Endothelial cell (in vitro differentiated cells): ENCODE results near the gene GTF2H1. TPM values are rescaled to one million over a fixed set of nuclear protein-coding genes. Genes with fewer than 3 reads are reported as not detected.

ENCODE experiments used
- DNase-seq: peaks from one replicate; pipeline ENCODE4 v3.0.0; 2021; ENCODE audit warnings: low spot score
- H3K27ac Mint-ChIP-seq: one replicate; pipeline ENCODE4 v1.8.0; 2021; ENCODE audit warnings: mixed read lengths, inconsistent platforms; ENCODE audit not compliant: unreplicated experiment
- H3K27me3 Mint-ChIP-seq: one replicate; pipeline ENCODE4 v1.8.0; 2021; ENCODE audit warnings: mild to moderate bottlenecking, moderate library complexity, mixed read lengths, inconsistent platforms; ENCODE audit not compliant: unreplicated experiment
- H3K36me3 Mint-ChIP-seq: one replicate; pipeline ENCODE4 v1.8.0; 2021; ENCODE audit warnings: mild to moderate bottlenecking, low read depth, mixed read lengths, inconsistent platforms; ENCODE audit not compliant: unreplicated experiment
- H3K4me1 Mint-ChIP-seq: one replicate; pipeline ENCODE4 v1.8.0; 2021; ENCODE audit warnings: mild to moderate bottlenecking, mixed read lengths, inconsistent platforms; ENCODE audit not compliant: unreplicated experiment
- H3K4me3 Mint-ChIP-seq: one replicate; pipeline ENCODE4 v1.8.0; 2021; ENCODE audit warnings: mild to moderate bottlenecking, mixed read lengths, inconsistent platforms; ENCODE audit not compliant: unreplicated experiment
- H3K9me3 Mint-ChIP-seq: one replicate; pipeline ENCODE4 v1.8.0; 2021; ENCODE audit warnings: mixed read lengths, inconsistent platforms; ENCODE audit not compliant: unreplicated experiment
- CTCF ChIP-seq: fragments of 200-600 bp; sonication (generic); IDR thresholded peaks from one replicate; pipeline ENCODE4 v1.5.0; 2021; ENCODE audit warnings: antibody characterized with exemption; ENCODE audit not compliant: unreplicated experiment
- total RNA-seq: library from RNA; stranded (reverse); fragmentation: NEBNext Ultra II Directional; extraction: Animal tissue kit (Norgen Biotek cat#: 25700); gene quantifications from one replicate; pipeline ENCODE4 v1.2.1, GENCODE V29; 2021; ENCODE audit not compliant: unreplicated experiment

Gene GTF2H1
- total RNA-seq, 1 donor from 2014 or later = 35.9 TPM

GRCh38 chr11:18368221-18368620, 45.9 kb downstream of the GTF2H1 start:
- Mint-ChIP-seq H3K9me3 (no peaks in the 10 kb centered on the region), H3K27ac (no peak overlapping the region), H3K27me3 (no peaks in the 10 kb centered on the region), H3K36me3 (peaks cover 8% of the 10 kb centered on the region), H3K4me1 (no peaks in the 10 kb centered on the region), H3K4me3 (no peak overlapping the region)
- TF ChIP-seq CTCF = no peak
- DNase-seq = no peak

- Mint-ChIP-seq H3K4me1 (no peaks in the 10 kb centered on the region), H3K9me3 (no peaks in the 10 kb centered on the region), H3K27me3 (no peaks in the 10 kb centered on the region), H3K4me3 (no peak overlapping the region), H3K27ac (no peak overlapping the region), H3K36me3 (no peaks in the 10 kb centered on the region)
- DNase-seq = no peak
- no peak for TF ChIP-seq CTCF
These were observed 47.0 kb downstream of the GTF2H1 start for GRCh38 chr11:18369398-18369797.

- Mint-ChIP-seq H3K4me1 (no peaks in the 10 kb centered on the region), H3K27me3 (no peaks in the 10 kb centered on the region), H3K27ac (no peak overlapping the region), H3K9me3 (no peaks in the 10 kb centered on the region), H3K4me3 (no peak overlapping the region), H3K36me3 (no peaks in the 10 kb centered on the region)
- no peak for TF ChIP-seq CTCF
- DNase-seq = no peak
These were observed 48.9 kb downstream of the GTF2H1 start for GRCh38 chr11:18371279-18371678.

GRCh38 chr11:18372201-18372600, 49.8 kb downstream of the GTF2H1 start:
- no peaks in the 10 kb centered on the region for H3K36me3 Mint-ChIP-seq
- no peak overlapping the region for H3K27ac Mint-ChIP-seq
- no peak for TF ChIP-seq CTCF
- no peaks in the 10 kb centered on the region for H3K4me1 Mint-ChIP-seq
- no peak overlapping the region for H3K4me3 Mint-ChIP-seq
- H3K9me3 Mint-ChIP-seq = no peaks in the 10 kb centered on the region
- DNase-seq = no peak
- H3K27me3 Mint-ChIP-seq = no peaks in the 10 kb centered on the region

GRCh38 chr11:18374956-18375355, 52.6 kb downstream of the GTF2H1 start:
- no peak overlapping the region for H3K4me3 Mint-ChIP-seq
- H3K27me3 Mint-ChIP-seq = no peaks in the 10 kb centered on the region
- H3K27ac Mint-ChIP-seq = no peak overlapping the region
- H3K4me1 Mint-ChIP-seq = no peaks in the 10 kb centered on the region
- H3K9me3 Mint-ChIP-seq = no peaks in the 10 kb centered on the region
- H3K36me3 Mint-ChIP-seq = no peaks in the 10 kb centered on the region
- no peak for TF ChIP-seq CTCF
- no peak for DNase-seq
